RCC 7860 (cell line): ENCODE results near the gene NPHP4.

Experiments
- DNase-seq: peaks from one replicate; pipeline ENCODE4 v3.0.0-alpha.2; 2015; ENCODE audit warnings: low spot score
- FAIRE-seq: peaks from 2 replicates; lab custom pipeline; 2012; peaks lifted over from hg19 to GRCh38; lab: Jason Lieb, UNC

The NPHP4 gene

GRCh38 chr1:5951846-5952410 lies 40.3 kb downstream of the NPHP4 start:
- FAIRE-seq: no peak
- no peak for DNase-seq

- DNase-seq (no peak), FAIRE-seq (no peak)
Measured at GRCh38 chr1:5950994-5951785, 41.0 kb downstream of the NPHP4 start.

- FAIRE-seq (no peak), DNase-seq (no peak)
Measured at GRCh38 chr1:5950201-5950895, 41.9 kb downstream of the NPHP4 start.

- no peak for DNase-seq
- no peak for FAIRE-seq
Measured at GRCh38 chr1:5949761-5950100, 42.5 kb downstream of the NPHP4 start.

GRCh38 chr1:5949085-5949760 lies 43.0 kb downstream of the NPHP4 start:
- DNase-seq: no peak
- no peak for FAIRE-seq

GRCh38 chr1:5948681-5949005 lies 43.6 kb downstream of the NPHP4 start:
- FAIRE-seq: no peak
- DNase-seq: no peak

GRCh38 chr1:5947978-5948680 lies 44.1 kb downstream of the NPHP4 start:
- no peak for DNase-seq
- FAIRE-seq: no peak

GRCh38 chr1:5947071-5947821 lies 45.0 kb downstream of the NPHP4 start:
- DNase-seq (no peak), FAIRE-seq (no peak)

GRCh38 chr1:5945445-5945844 lies 46.8 kb downstream of the NPHP4 start:
- FAIRE-seq (no peak), DNase-seq (no peak)

GRCh38 chr1:5944843-5945167 lies 47.4 kb downstream of the NPHP4 start:
- FAIRE-seq: no peak

GRCh38 chr1:5944154-5944842 lies 47.9 kb downstream of the NPHP4 start:
- no peak for FAIRE-seq
- no peak for DNase-seq

More at GRCh38 chr1:5944843-5945167, 47.4 kb downstream of the NPHP4 start:
- no peak for DNase-seq

GRCh38 chr1:5943343-5944124 lies 48.7 kb downstream of the NPHP4 start:
- no peak for DNase-seq
- FAIRE-seq: no peak

GRCh38 chr1:5941671-5942070 lies 50.6 kb downstream of the NPHP4 start:
- DNase-seq: no peak

GRCh38 chr1:5940723-5941407 lies 51.4 kb downstream of the NPHP4 start:
- no peak for FAIRE-seq
- no peak for DNase-seq

More at GRCh38 chr1:5941671-5942070, 50.6 kb downstream of the NPHP4 start:
- no peak for FAIRE-seq

- FAIRE-seq (no peak), DNase-seq (no peak)
Measured at GRCh38 chr1:5939271-5940170, 52.7 kb downstream of the NPHP4 start.

- DNase-seq: peak; percentile 19
- FAIRE-seq: no peak
Measured at GRCh38 chr1:5938101-5938646, 54.1 kb downstream of the NPHP4 start.

GRCh38 chr1:5937373-5937857 lies 54.8 kb downstream of the NPHP4 start:
- DNase-seq (no peak), FAIRE-seq (no peak)
